HL-60/S4 treated with retinoic acid at 250 ng/mL for 4 days and 3 days (cell line): ENCODE data around the gene GPC1.

Experiments used
- in situ Hi-C: fragments of 300-500 bp; cut with MboI; formaldehyde crosslinking; loops from 2 replicates; pipeline ENCODE4 v1.7.0; 2022; ENCODE audit warnings: low sequenced_read_pairs

Gene GPC1

GRCh38 chr2:240396623-240397541 is 38.6 kb upstream of the GPC1 start:
- in situ Hi-C loops: no loop called here

DNA sequence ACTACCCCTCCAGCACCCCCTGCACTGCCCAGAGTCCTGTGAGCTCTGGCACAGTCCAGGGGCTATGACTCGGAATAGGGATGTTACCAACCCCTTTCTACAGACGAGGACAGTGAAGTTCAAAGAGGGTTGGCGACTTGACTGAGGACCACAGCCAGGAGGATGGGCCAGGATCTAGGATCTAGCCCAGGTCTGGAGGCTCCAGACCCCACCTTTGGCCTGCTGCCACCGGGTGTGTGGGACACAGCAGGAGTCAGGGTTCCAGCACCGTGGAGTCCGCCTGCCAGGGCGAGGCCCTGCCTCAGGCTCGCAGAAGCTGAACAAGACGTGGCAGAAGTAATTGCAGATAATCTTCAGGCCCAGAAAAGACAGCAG is 37.9 kb upstream of the GPC1 start:
- in situ Hi-C loops: no loop called here

DNA sequence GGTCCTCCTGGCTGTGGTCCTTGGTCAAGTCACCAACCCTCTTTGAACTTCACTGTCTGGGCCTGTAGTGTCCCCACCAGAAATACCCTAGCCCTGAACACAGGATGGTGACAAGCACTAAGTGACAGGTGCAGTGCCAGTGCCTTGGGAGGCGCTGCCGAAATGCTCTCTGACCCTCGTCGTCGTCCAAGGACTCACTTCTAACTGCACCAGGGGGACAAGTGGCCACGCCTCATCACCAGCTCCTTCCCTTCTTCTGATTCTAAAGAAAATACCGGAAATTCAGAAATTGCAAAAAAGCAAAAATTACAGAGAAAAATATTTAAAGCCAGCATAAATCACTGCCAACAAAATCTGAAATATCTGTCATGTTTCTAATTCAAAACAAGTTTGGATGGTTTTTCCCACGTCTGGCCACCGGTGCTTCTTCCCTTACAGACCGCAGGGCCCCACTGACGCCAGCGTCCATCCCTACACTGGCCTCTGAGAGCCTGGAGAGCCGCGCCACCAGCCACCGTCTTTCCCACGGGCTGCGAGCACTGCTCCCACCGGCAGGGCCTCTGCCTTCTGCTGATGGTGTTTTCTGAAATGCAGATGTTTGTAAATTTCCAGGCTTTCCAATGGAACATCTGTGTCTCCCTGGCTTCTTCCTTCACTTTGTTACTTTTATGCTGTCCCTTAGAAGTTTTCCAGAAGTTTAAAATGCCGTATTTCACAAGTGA is 37.4 kb upstream of the GPC1 start:
- in situ Hi-C loops: no loop called here

GRCh38 chr2:240398661-240399267 is 36.7 kb upstream of the GPC1 start:
- in situ Hi-C loops: no loop called here

DNA sequence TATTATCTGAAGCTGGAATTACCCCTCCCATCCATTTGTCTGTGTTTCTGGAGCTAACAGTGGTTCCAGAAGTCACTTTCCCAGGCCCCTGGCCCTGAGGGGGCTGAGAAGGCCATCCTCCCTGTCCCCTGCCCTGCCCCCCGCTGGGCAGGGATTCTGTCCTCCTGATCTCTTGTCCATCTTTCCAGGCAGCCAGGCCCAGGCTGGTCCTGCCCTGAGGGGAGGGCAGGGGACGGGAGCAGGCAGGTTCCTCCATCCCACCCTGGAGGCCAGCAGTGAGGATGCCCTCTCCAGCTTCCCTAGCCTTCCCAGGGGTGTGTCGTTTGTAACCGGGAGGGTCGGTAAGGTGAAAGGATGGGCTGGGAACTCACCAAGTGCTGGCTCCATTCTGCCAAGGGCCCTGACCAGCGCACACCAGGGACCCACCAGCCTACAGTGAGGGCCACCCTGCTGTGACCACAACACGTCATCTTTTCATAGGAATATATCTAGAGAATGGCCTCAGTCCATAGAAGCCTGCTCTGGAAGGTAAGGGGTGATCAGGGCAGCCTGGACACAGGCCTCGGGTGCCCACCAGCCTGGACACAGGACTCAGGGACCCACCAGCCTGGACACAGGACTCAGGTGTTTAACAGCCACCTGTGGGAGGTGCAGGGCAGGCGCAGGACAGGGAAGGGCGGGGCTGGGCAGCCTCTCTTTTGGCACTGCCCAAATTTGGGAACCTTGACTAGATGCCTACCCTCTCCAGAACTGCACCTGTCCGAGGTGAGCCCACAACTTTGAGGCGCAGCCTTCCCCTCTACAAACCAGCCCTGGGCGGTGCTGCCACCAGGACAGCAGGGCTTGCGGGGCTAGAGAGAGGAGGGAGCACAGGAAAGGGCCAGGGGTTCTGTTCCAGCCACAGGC is 35.8 kb upstream of the GPC1 start:
- in situ Hi-C loops: no loop called here

DNA sequence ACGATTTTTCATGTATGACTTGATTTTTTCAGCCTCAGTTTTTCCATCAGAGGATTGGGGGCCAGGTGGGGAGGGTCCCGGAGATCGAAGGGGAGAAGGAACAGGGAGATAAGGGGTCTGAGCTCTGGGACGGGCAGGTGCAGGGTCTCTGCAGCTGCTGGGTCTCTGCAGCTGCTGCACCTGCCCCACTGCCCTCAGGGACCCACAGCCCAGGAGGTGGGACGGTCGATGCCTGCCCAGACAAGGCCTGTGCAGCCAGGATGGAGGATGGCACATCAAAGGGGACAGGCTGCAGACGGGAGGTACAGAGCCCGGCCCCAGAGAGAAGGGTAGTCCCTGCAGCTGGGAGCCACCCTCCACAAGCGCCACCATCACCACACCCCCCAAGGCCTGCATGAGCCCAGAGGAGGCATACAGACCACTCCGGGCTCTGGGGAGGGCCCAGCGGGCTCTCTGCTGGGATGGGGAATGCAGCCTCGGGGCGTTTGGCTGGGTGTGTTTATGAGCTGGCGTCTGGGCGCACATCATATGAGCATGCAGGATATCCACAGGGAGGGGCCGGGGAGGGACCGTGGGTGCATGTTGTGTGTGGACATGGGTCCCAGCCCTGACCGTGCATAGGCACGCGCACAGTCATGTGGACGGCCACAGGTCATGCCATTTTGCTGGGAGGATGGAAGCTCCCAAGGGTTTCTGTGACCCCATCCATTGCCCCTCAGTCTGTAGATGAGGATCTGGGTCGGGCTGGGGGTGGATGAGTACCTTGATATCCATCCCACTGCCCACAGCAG is 34.9 kb upstream of the GPC1 start:
- in situ Hi-C loops: no loop called here

DNA sequence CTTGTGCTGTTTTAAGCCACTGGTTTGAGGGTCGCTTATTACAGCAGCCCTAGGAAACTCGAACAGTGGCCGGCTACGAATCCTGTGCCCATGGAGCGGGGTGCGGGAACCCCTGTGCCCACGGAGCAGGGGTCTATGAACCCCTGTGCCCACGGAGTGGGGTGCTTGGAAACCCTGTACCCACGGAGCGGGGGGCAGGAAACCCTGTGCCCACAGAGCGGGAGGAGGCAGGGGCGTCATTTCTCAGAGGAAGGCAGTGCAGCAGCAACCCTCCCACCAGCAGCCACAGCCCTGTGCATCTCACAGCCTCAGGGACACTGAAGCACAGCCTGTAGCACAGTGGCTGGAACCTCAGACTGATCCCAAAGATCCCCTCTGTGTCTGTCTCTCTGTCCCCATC is 34.2 kb upstream of the GPC1 start:
- in situ Hi-C loops: no loop called here

GRCh38 chr2:240401781-240402551 is 33.5 kb upstream of the GPC1 start:
- in situ Hi-C loops: no loop called here

- in situ Hi-C loops: no loop called here
Measured at GRCh38 chr2:240402566-240403272, 32.7 kb upstream of the GPC1 start.

GRCh38 chr2:240403396-240404104 is 31.9 kb upstream of the GPC1 start:
- in situ Hi-C loops: no loop called here

DNA sequence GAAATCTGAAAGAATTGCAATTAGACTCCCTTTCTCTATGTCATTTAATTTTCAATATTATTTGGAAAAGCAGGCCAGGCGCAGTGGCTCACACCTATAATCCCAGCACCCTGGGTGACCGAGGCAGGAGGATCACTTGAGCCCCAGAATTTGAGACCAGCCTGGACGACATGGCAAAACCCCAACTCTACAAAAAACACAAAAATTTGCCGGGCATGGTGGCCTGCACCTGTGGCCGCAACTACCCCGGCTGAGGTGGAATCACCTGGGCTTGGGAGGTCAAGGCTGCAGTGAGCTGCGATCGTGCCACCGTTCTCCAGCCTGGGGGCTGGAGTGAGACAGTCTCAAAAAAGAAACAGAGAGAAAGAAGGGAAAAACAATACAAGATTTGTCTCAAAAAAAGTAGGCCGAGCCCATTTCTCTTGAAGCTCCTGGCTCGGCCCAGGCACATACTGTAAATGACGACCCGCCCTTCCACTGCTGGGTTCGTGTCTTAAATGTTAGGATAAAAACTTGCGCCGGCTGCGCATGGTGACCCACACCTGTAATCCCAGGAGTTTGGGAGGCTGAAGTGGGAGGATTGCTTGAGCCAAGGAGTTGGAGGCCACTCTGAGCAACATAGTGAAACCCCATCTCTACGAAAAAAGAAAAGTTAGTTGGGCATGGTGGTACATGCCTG is 31.1 kb upstream of the GPC1 start:
- in situ Hi-C loops: no loop called here

GRCh38 chr2:240405133-240405532 is 30.3 kb upstream of the GPC1 start:
- in situ Hi-C loops: no loop called here

DNA sequence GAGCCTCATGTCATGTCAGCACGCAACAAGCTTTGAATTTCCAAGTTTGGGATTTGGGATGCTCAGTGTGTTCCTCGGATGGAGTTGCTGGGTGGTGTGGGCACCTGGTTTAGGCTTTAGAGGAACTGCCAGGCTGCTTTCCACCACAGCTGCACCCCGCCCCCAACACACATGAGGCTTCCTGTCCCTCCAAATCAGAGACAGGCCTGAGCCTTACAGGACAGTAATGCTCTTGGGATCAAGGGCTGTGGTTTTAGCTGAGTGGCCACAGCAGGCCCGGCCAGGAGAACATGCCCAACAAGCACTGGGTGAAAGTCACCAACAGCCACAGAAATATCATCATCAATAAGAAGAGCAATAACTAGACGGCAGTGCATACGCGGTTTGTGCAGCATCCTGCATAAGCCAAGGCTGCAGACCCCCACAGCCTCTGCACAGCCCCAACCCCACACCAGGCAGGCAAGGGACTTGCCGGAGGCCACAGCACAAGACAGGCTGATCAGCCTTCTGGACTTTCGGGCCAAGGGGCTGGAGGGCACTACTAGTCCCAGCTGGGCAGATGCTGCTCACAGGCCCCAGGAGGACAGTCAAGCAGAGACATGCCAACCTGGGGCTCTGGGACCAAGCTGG is 29.7 kb upstream of the GPC1 start:
- in situ Hi-C loops: no loop called here

- in situ Hi-C loops: no loop called here
Measured at GRCh38 chr2:240407090-240407489, 28.4 kb upstream of the GPC1 start.

GRCh38 chr2:240410004-240410403 is 25.5 kb upstream of the GPC1 start:
- in situ Hi-C loops: no loop called here

GRCh38 chr2:240410808-240411207 is 24.7 kb upstream of the GPC1 start:
- in situ Hi-C loops: no loop called here
